ENCODE results near the gene PMIS2.
"Not testable (repeated sequence)": the region's sequence is repeated elsewhere in the genome, so short reads cannot be mapped to it uniquely, and the experiment has no call there.

PMIS2 gene

DNA sequence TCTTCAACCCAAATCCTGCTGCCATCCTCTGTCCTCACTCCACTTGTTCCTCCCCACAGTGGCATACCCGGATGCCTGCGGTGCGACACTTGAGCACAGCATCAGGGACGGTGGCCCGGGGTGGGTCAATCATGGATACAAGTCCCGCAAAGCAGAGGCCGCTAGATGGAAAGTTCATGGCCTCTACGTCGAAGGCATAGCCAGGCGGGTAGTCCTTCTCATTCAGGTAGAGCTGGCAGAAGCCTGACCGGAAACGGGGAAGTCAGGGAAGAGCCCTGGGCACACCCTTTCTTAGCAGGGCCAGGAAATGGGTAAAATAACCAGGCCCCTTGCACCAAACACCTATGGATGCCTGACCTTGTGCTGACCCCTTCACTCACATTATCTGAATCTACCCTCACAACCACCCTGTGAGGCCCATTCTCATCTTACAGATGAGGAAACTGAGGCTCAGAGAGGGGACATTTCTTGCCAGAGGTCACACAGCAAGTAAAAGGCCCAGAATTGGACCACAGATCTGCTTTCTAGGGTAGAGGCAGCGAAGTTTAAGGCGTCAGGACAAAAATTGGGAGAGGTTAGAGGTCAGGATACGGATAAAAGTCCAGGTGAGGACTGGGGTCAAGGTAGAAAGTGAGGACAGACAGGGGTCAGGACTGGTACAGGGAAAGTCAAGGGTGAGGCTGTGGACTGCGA, 29.0 kb upstream of the PMIS2 start:
- no peak for DNase-seq

DNA sequence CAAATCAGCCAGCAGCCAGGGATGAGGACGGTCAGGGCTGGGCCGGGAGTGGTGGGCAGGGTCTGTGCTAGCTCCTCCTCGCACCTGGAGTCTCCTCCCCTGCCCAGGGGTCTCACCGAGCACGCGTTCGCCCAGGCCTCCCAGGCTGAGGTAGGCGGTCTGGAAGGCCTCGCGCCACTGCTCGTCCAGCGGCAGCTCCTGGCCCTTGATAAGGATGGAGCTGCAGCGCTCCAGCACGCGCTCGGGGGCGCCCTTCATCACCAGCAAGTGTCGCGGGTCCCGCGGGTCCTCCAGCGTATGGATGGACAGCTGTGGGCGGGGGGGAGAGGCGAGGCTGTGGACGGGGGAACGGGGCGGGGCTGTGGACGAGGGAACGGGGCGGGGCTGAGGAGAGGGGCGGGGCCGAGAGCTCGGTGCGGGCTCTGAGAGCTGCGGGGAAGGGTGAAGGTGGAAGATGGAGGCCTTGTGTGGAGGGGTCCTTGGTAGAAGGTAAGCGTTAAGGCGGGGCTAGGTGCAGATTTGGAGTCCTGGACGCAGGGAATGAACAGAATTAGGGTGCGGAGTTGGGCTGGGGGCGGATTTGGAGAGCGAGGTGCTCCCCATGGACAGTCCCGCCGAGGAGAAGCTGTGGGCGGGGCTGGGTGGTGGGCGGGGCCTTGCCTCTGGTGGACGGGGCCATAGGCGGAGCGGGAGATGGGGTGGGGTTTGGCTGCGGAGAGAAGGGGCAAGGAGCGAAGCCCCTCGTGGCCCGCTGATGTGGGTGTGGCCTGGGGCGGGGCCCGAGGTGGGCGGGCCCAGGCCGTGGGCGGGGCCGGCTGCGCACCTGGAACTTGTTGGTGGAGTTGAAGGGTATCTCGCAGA, 28.2 kb upstream of the PMIS2 start:
- no peak for DNase-seq

DNA sequence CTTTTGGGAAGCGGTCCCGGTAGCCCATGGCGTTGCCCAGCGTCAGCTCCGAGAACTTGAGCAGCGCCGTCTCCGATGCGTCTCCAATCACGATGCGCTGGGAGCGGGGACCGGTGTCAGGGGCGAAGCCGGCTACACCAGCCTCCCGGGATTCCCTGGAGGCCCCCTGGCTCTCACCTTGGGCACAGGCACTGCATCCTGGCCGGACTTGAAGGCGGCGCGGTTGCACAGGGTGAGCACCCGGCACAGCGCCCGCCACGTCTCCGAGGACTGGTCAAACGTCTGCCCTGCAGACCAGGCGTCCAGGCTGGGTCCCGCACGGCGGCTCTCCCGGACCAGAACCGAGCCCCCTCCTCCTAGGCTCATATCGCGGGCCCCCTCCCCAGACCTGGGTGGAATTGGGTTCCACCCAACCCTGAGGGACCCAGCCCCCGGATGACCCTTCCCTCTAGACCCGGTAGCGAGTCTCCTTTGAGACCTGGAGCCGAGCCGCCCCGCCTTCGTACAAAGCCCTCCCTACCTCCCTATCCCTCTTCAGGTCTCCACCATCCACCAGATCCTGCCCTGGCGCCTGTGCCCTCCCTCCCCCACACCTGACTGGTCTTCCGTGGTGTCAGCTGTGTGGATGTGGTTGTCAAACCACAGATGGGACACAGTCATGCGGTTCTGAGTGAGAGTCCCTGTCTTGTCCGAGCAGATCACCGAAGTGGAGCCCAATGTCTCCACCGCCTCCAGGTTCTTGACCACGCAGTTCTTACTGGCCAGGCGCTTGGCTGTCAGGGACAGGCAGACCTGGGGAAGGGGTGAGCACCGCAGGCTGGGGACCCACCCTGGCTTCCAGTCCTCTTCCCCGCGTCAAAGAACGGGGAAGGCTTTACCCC, 27.3 kb upstream of the PMIS2 start:
- no peak for DNase-seq

DNA sequence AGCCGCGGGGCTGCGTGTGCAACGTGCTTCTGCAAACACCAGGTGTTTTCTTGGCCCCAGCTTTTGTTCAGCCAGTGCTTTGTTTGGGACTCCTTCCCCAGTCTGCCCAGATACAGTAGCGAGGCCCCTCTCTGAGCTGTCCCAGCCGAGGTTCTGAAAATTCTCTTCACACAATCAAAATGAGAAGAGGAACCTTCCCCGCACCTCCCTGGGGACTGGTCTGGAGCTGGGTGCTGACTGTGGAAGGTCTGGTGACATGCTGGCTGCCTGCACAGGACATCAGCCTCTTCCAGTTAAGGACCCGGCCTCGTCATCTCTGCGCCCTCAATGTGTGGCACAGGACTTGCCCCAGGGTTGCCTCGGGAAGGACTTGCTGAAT, 26.7 kb upstream of the PMIS2 start:
- no peak for DNase-seq

DNA sequence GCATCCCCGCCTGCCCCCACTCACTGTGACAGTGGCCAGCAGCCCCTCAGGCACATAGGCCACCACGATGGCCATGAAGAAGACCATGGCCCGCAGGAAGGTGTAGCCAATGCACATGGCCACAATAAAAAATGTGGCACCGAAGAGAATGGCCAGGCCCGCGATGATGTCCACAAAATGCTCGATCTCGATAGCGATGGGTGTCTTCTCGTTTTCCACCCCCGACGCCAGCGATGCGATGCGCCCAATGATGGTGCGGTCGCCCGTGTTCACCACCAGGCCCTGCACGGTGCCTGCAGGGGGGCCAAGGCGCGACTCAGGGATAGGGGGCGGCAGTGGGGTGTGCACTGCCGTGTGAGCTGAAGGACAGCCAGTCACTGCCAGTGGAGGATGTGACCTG, 26.2 kb upstream of the PMIS2 start:
- DNase-seq = no peak

DNA sequence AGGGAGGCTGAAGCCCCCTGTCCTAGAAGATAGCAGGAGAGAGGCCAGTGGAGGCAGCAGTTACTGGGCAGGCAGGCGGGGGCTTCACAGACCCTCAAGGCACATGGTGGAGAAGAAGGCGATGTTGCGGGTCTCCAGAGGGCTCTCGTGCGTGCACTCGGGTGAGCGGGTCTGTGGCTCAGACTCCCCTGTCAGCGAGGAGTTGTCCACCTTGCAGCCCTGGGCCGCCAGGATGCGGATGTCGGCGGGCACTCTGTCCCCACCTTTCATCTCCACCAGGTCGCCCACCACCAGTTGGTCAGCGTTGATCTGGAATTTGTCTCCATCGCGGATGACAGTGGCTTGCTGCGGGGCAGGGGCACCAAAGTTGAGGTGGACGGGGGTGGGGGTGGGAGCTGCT, 25.7 kb upstream of the PMIS2 start:
- no peak for DNase-seq

DNA sequence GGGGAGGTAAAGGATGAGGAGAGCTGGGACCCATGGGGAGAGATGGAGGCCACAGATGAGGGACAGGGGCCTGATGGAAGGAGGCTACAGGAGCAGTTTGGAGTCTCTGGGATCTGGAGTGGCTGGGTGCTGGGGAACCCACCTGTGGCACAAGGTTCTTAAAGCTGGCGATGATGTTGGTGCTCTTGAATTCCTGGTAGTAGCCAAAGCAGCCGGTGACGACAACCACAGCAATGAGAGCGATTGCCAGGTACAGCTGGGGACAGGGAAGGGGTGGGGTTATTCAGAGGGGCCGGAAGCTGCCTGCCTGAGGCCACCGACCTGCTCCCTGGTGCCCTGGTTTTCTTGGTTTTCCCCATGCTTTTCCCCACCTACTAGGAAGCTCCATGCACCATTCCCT, 25.3 kb upstream of the PMIS2 start:
- no peak for DNase-seq

DNA sequence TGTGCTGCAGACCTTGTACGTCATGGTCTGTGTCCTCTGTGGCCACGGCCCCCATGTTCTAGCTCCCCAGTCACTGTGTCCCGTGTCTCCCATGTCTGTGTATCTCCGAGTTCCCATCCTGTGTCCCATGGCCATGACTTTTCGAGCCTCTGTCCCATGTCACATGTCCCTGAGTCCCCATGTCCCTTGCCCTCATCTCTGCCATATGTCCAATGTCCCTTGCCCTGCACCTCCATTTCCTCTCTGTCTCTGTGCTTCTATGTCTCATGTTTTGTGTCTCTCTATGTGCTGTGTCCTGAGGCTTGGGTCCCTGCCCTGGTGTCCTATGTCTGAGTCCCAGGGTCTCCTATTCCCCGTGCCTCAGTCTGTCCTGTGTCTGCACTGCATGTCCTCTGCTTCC, 24.5 kb upstream of the PMIS2 start:
- DNase-seq = no peak

DNA sequence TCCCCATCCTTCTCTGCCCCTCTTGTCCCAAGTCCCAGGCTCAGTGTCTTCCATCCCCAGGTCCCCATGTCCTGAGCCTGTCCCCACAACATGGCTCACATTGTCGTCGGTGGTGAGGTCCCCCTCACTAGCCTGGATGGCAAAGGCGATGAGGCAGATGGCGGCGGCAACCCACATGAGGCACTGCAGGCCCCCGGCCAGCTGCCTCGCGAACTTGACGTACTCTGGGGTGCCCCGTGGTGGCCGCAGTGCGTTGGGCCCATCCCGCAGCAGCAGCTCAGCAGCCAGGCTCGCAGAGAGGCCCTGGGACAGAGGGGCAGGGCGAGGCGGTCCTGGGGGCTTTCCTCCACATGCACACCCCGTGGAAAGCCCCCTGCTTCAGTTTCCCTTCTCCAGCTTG, 23.6 kb upstream of the PMIS2 start:
- DNase-seq = no peak

DNA sequence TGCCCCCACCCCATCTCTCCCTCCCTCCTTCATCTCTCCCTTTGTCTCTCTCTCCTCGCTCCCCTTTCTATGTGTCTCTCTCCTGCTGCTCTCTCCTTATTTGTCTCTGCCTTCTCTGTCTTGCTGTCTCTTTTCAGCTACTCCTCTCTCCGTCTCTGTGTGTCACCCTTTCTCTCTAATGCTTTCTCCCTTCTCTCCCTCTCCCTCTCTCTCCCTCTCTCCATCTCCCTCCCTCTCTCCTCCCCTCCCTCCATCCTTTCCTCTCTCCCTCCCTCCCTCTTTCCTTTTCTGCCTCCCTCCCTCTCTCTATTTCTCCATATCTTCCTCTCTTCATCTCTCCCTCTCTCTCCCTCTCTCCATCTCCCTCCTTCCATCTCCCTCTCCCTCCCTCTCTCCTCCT, 23.2 kb upstream of the PMIS2 start:
- no peak for DNase-seq

DNA sequence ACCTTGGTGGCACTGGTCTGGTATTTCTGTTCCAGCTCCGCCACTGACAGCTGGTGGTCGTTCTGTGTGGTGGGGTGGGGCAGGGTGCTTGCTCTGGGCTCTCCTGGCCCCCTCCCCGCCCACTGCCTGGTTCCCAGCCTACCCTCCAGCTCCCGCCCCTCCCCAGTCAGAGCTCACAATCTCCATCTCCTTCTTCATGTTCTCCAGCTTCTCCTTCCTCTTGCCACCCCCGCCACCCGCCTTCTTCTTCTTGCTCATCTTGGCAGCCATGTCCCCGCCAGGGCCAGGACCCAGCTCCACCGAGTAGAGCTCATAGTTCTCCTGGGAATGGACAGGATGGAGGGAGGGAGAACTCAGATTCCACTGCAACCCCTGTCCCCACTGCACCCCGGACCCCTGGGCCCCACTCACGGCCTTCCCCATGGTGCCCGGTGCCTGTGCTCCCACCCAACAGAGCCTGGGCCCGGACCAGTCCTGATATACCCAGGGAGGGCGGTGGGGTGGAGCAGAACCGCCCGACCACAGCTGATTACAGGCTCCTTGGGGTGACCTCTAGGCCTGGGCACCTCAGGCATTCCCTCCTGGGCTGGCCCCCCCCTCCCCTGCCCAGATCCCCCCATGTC, 22.7 kb upstream of the PMIS2 start, which contains the start of gene ATP4A:
TSS of gene ATP4A (minus strand) at position 452 of the 623 bp plus-strand sequence. CDS start at position 423, 29 bp downstream.
- no peak for DNase-seq

DNA sequence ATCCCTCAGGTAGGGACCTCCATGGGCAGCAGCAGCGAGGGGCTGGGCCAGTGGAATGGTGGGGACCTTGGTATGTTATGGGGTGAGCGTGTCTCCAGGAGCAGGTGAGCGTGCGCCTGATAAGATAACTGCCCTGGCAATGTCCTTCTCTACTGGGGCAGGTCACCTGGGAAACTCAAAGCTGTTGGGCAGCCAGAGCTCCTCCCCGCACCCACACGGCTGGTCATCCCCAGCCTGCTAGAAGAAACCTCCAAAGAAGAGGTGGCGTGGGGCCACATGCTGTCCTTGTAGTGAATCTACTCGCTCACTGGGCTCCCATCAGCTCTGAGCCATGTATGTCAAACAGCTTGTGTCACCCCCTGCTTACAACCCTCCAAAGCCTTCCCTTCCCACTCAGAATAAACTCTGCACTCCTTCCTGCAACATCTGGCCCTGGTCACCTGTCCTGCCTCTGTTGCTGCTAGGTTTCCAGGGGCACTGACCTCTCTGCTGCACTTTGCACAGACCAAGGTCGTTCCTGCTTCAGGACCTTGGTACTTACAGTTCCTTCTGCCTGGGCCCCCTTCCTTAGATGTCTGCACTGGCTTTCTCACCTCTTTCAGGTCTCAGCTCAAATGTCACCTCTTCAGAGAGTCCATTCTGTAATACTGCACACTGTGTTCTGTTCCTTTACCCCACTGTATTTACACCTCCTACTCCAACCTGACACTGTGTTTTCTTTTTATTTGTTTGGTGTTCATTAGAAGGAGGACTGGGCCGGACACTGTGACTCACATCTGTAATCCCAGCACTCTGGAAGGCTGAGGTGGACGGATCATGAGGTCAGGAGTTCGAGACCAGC, 20.7 kb upstream of the PMIS2 start:
- DNase-seq = no peak

DNA sequence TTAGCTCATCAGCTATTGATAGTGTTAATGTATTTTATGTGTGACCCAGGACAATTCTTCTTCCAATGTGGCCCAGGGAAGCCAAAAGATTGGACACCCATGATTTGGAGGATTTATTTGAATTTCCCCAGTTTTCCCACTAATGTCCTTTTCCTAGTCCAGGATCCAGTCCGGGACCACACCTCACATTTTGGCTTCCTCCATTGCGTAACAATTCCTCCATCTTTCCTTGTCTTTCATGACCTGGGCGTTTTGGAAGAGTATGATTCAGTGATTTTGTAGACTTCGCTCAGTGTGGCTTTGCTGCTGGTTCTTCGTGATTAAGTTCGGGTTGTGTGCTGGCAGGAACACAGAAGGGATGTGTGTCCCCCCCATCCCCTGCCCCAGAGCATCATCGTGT, 19.2 kb upstream of the PMIS2 start:
- DNase-seq = no peak

DNA sequence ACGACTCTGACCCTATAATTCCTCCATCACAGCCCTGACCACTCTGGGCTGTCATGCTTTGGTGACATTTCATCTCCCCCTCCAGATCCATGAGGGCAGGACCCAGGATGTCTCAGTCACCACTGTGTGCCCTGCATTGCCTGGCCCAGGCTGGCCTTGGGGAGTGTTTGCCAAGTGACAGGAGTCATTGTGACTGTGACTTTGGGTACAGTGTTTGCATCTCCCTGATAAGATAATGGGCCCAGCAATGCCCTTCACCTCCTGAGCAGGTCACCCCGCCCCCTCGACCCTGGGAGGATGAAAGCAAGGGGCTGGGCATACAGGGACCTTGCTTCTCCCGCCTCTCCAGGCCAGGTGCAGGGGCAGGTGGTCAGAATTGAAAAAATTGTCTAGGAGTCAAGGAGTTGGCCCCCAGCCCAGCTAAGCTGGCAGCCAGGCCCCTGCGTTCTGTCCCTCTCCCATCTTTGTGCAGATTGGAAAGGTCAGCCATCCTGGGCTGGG, 16.6 kb upstream of the PMIS2 start:
- DNase-seq = no peak

DNA sequence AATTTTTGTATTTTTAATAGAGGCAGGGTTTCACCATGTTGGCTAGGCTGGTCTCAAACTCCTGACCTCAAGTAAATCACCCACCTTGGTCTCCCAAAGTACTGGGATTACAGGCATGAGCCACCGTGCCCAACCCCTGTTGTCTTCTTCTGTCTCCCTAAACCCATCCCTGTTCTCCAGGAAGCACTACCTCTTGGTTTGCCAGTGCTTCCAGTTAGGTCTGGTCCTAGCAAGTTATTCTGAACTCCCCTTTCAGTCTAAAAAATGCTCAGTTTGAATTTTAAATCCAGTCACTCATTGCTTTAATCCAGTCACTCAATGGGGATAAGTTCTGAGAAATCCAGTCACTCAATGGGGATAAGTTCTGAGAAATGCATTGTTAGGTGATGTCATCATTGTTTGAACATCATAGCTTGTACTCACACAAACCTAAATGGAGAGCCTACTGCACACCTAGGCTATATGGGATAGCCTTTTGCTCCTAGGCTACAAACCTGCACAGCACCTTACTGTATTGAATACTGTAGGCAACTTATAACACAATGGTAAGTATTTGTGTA, 14.5 kb upstream of the PMIS2 start:
- no peak for DNase-seq

DNA sequence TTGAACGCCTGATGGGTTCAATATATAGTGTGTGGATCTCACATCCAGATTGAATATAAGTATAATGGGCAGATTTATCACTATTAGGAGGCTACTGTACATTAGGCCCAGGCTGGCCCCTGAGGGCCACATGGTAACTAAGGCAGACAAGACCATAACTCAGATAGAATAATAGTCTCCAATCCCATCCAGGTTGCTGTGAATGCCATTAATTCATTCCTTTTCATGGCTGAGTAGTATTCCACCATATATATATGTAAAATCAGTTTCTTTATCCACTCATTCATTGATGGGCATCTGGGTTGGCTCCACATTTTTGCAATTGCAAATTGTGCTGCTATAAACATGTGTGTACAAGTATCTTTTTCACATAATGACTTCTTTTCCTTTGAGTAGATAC, 8.1 kb upstream of the PMIS2 start:
- no peak for DNase-seq

DNA sequence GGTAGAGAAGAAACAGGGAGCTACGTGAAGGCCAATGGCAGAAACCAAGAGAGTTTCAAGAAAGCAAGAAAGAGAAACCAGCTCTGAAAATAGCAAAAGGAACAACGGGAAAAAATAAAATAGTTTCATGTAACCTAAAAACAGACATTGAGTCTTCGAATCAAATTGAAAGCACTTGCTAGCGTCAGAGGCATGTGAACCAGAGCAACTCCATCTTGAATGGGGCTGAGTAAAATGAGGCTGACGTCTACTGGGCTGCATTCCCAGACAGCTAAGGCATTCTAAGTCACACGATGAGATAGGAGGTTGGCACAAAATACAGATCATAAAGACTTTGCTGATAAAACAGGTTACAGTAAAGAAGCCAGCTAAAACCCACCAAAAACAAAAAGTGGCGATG, 7.3 kb upstream of the PMIS2 start:
- DNase-seq = no peak

DNA sequence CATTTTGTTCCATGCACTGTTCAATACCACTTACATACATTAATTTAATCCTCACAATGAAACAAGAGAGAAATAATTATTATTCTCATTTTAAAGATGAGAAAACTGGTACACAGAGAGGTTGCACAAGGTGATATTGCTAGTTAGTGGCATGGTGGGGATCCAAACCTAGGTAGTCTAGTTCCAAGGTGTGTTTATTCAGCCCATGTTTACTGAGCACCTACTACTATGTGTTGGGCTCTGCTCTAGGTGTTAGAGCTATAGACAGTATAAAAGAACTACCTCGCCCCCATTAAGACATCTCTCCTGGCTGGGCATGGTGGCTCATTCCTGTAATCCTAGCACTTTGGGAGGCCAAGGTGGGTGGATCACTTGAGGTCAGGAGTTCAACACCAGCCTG, 3.2 kb upstream of the PMIS2 start:
- no peak for DNase-seq

DNA sequence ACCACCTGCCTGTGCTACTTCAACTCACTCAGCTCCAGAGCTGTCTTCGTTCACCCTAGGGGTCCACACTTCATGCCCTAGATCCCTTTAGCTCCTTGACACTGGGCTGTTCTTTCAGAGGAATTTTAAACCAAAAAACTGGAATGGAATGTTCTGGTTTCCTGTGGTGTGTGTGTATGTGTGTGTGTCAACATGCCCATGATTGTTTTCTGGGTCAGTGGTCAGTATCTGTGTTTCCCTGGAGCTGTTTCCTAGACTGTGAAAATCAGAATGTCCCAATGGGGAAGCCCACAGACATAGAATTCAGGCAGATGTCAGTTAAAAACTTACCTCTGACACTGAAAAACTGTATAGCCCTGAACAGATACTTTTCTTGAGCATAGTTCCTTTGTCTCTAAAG, 1.3 kb downstream of the PMIS2 start:
- DNase-seq = no peak

DNA sequence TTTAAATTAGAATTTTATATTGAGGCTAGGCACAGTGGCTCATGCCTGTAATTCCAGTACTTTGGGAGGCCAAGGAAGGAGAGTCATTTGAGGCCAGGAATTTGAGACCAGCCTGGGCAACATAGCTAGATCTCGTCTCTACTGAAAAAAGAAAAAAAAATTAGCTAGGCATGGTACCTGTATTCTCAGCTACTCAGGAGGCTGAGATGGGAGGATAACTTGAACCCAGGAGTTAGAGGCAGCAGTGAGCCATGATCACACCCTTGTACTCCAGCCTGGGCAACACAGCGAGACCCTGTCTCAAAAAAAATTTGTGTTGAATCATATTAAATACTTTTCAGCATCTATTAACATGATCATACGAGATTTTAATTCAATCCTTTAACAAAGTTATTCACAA, 4.9 kb downstream of the PMIS2 start:
- DNase-seq = no peak

DNA sequence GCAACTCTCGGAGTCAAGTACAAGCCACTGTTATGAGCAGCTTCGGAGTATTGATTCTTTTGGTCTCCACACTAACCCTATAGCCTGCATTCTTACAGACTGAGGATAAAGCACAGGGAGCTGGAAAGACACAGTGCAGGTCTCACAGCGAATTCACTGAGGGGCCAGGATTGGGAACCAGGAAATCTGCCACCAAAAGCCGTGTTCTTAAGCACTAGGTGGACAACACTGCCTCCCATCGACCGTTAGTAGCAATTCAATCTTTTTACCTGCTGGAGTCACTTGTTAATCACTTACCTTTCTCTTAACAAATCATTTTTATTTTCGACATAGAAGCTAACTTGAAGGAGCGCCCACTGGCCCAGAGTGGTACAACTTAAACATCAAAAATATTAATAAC, 6.3 kb downstream of the PMIS2 start:
- DNase-seq = no peak

DNA sequence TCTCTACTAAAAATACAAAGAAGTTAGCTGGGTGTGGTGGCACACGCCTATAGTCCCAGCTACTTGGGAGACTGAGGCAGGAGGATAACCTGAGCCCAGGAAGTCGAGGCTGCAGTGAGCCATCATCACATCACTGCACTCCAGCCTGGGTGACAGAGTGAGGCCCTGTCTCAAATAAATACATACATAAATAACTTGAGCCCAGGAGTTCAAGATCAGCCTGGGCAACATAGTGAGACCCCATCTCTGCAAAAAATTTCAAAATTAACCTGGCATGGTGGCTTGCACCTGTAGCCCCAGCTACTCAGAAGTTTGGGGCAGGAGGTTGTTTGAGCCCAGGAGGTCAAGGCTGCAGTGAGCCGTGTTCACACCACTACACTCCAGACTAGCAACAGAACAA, 9.1 kb downstream of the PMIS2 start:
- not testable (repeated sequence) for DNase-seq

All from NCI-H510A (cell line).